ENCODE data around the gene FMNL3. TPM values are rescaled to one million over a fixed set of nuclear protein-coding genes. Genes with fewer than 3 reads are reported as not detected.
A peak's percentile ranks its signal among the peaks of the same experiment; 100 is the strongest.
"Not testable (repeated sequence)": the region's sequence is repeated elsewhere in the genome, so short reads cannot be mapped to it uniquely, and the experiment has no call there.

FMNL3 gene
- total RNA-seq, 1 donor = 24.6 TPM

GRCh38 chr12:49720214-49720613 is 13.0 kb upstream of the FMNL3 start:
- Histone ChIP-seq H2AFZ (ENCODE audit: low read length) (no peak overlapping the region), H3K27ac (ENCODE audit: low read depth, low read length) (no peak overlapping the region), H3K27me3 (ENCODE audit: insufficient read depth, low read length) (peaks cover 5% of the 10 kb centered on the region), H3K79me2 (ENCODE audit: insufficient read depth, low read length) (no peaks in the 10 kb centered on the region), H3K36me3 (ENCODE audit: insufficient read depth, low read length) (no peaks in the 10 kb centered on the region), H3K9me3 (ENCODE audit: low read depth, low read length) (no peaks in the 10 kb centered on the region), H4K20me1 (ENCODE audit: insufficient read depth, low read length) (no peaks in the 10 kb centered on the region), H3K4me2 (ENCODE audit: insufficient read depth, low read length) (no peak overlapping the region), H3K4me3 (ENCODE audit: insufficient read depth, low read length) (no peak overlapping the region), H3K4me1 (ENCODE audit: insufficient read depth, low read length) (no peaks in the 10 kb centered on the region)
- peak; percentile 51 for DNase-seq (ENCODE audit: insufficient read length, low spot score, missing footprints)
- peak; percentile 31 for TF ChIP-seq CTCF (IDR thresholded peaks at IDR 0.05; ENCODE audit: extremely low read depth, low read depth, low read length)

- H3K4me3 ChIP-seq (ENCODE audit: insufficient read depth, low read length); H3K79me2 ChIP-seq (ENCODE audit: insufficient read depth, low read length); H3K27me3 ChIP-seq (ENCODE audit: insufficient read depth, low read length); H3K4me2 ChIP-seq (ENCODE audit: insufficient read depth, low read length); H3K4me1 ChIP-seq (ENCODE audit: insufficient read depth, low read length); H3K9me3 ChIP-seq (ENCODE audit: low read depth, low read length); H4K20me1 ChIP-seq (ENCODE audit: insufficient read depth, low read length); DNase-seq (ENCODE audit: insufficient read length, low spot score, missing footprints); H3K36me3 ChIP-seq (ENCODE audit: insufficient read depth, low read length); H2AFZ ChIP-seq (ENCODE audit: low read length); H3K27ac ChIP-seq (ENCODE audit: low read depth, low read length): not testable (repeated sequence)
Measured at GRCh38 chr12:49717800-49718199, 10.6 kb upstream of the FMNL3 start.

- no peak for DNase-seq (ENCODE audit: insufficient read length, low spot score, missing footprints)
- no peaks in the 10 kb centered on the region for H3K36me3 ChIP-seq (ENCODE audit: insufficient read depth, low read length)
- H3K27me3 ChIP-seq (ENCODE audit: insufficient read depth, low read length) = peaks cover 10% of the 10 kb centered on the region
- no peak overlapping the region for H3K4me2 ChIP-seq (ENCODE audit: insufficient read depth, low read length)
- TF ChIP-seq CTCF (IDR thresholded peaks at IDR 0.05; ENCODE audit: extremely low read depth, low read depth, low read length) = no peak
- no peaks in the 10 kb centered on the region for H3K9me3 ChIP-seq (ENCODE audit: low read depth, low read length)
- H2AFZ ChIP-seq (ENCODE audit: low read length) = no peak overlapping the region
- H3K4me1 ChIP-seq (ENCODE audit: insufficient read depth, low read length) = no peaks in the 10 kb centered on the region
- no peak overlapping the region for H3K27ac ChIP-seq (ENCODE audit: low read depth, low read length)
- H3K79me2 ChIP-seq (ENCODE audit: insufficient read depth, low read length) = no peaks in the 10 kb centered on the region
- H3K4me3 ChIP-seq (ENCODE audit: insufficient read depth, low read length) = no peak overlapping the region
- H4K20me1 ChIP-seq (ENCODE audit: insufficient read depth, low read length) = no peaks in the 10 kb centered on the region
Measured at GRCh38 chr12:49716553-49716952, 9.3 kb upstream of the FMNL3 start.

GRCh38 chr12:49713952-49714351 is 6.7 kb upstream of the FMNL3 start:
- DNase-seq (ENCODE audit: insufficient read length, low spot score, missing footprints); H3K36me3 ChIP-seq (ENCODE audit: insufficient read depth, low read length); H3K4me3 ChIP-seq (ENCODE audit: insufficient read depth, low read length); H4K20me1 ChIP-seq (ENCODE audit: insufficient read depth, low read length); H2AFZ ChIP-seq (ENCODE audit: low read length); H3K4me2 ChIP-seq (ENCODE audit: insufficient read depth, low read length); H3K9me3 ChIP-seq (ENCODE audit: low read depth, low read length); H3K79me2 ChIP-seq (ENCODE audit: insufficient read depth, low read length); H3K27ac ChIP-seq (ENCODE audit: low read depth, low read length); H3K4me1 ChIP-seq (ENCODE audit: insufficient read depth, low read length): not testable (repeated sequence)
- peaks cover 14% of the 10 kb centered on the region for H3K27me3 ChIP-seq (ENCODE audit: insufficient read depth, low read length)

- Histone ChIP-seq H3K4me2 (ENCODE audit: insufficient read depth, low read length) (no peak overlapping the region), H3K27ac (ENCODE audit: low read depth, low read length) (no peak overlapping the region), H3K79me2 (ENCODE audit: insufficient read depth, low read length) (peaks cover 28% of the 10 kb centered on the region), H3K4me3 (ENCODE audit: insufficient read depth, low read length) (no peak overlapping the region), H3K27me3 (ENCODE audit: insufficient read depth, low read length) (peaks cover 9% of the 10 kb centered on the region), H2AFZ (ENCODE audit: low read length) (no peak overlapping the region), H4K20me1 (ENCODE audit: insufficient read depth, low read length) (no peaks in the 10 kb centered on the region), H3K4me1 (ENCODE audit: insufficient read depth, low read length) (peaks cover 25% of the 10 kb centered on the region), H3K36me3 (ENCODE audit: insufficient read depth, low read length) (no peaks in the 10 kb centered on the region), H3K9me3 (ENCODE audit: low read depth, low read length) (no peaks in the 10 kb centered on the region)
- TF ChIP-seq CTCF (IDR thresholded peaks at IDR 0.05; ENCODE audit: extremely low read depth, low read depth, low read length) = no peak
- DNase-seq (ENCODE audit: insufficient read length, low spot score, missing footprints) = no peak
Measured at GRCh38 chr12:49708851-49709250, 1.6 kb upstream of the FMNL3 start.
